NCI-H1417 (cell line): ENCODE results near the gene SLC37A1.

ENCODE experiments used
- DNase-seq, 3 experiments: peaks; one replicate each; lab custom pipeline; 2025; lab: John Stamatoyannopoulos, UW

The SLC37A1 gene

GRCh38 chr21:42507418-42507817 is 6.2 kb upstream of the SLC37A1 start:
- DNase-seq = no peak

GRCh38 chr21:42508371-42508770 is 5.3 kb upstream of the SLC37A1 start:
- DNase-seq = no peak

GRCh38 chr21:42509244-42509643 is 4.4 kb upstream of the SLC37A1 start:
- DNase-seq = no peak

GRCh38 chr21:42512346-42513034 is 1.2 kb upstream of the SLC37A1 start:
- DNase-seq = no peak

- peak in 2 of 3 experiments; percentile 78 to 84 for DNase-seq
These were observed 582 bp downstream of the SLC37A1 start for GRCh38 chr21:42513985-42514882.

GRCh38 chr21:42514883-42515228 is 1.2 kb downstream of the SLC37A1 start:
- no peak for DNase-seq

GRCh38 chr21:42515708-42516502 is 2.3 kb downstream of the SLC37A1 start:
- peak; percentile 43 to 80 (median 77) for DNase-seq

- no peak for DNase-seq
These were observed 4.6 kb downstream of the SLC37A1 start for GRCh38 chr21:42518215-42518614.

- no peak for DNase-seq
These were observed 5.0 kb downstream of the SLC37A1 start for GRCh38 chr21:42518626-42519025.

- no peak for DNase-seq
These were observed 7.1 kb downstream of the SLC37A1 start for GRCh38 chr21:42520628-42521253.

- DNase-seq = no peak
These were observed 7.7 kb downstream of the SLC37A1 start for GRCh38 chr21:42521384-42521783.

GRCh38 chr21:42521805-42522204 is 8.2 kb downstream of the SLC37A1 start:
- no peak for DNase-seq

GRCh38 chr21:42522271-42522670 is 8.6 kb downstream of the SLC37A1 start:
- no peak for DNase-seq

GRCh38 chr21:42522771-42523170 is 9.1 kb downstream of the SLC37A1 start:
- DNase-seq = no peak

GRCh38 chr21:42523211-42523610 is 9.6 kb downstream of the SLC37A1 start:
- DNase-seq = no peak

GRCh38 chr21:42523941-42524340 is 10.3 kb downstream of the SLC37A1 start:
- peak in 2 of 3 experiments; percentile 53 to 72 for DNase-seq

GRCh38 chr21:42524341-42525028 is 10.8 kb downstream of the SLC37A1 start:
- peak; percentile 90 to 95 (median 91) for DNase-seq

- DNase-seq = no peak
These were observed 11.5 kb downstream of the SLC37A1 start for GRCh38 chr21:42525029-42525581.

- DNase-seq = peak in 2 of 3 experiments; percentile 49 to 50
These were observed 12.2 kb downstream of the SLC37A1 start for GRCh38 chr21:42525676-42526378.

GRCh38 chr21:42526379-42526727 is 12.7 kb downstream of the SLC37A1 start:
- DNase-seq = peak in 2 of 3 experiments; percentile 49 to 54

- no peak for DNase-seq
These were observed 13.5 kb downstream of the SLC37A1 start for GRCh38 chr21:42527127-42527488.
